ENCODE results near the gene LILRA5.

Gene LILRA5

GRCh38 chr19:54343868-54344267 is 30.9 kb upstream of the LILRA5 start:
- H3K27ac ChIP-seq (ENCODE audit: low read depth, low read length): no peak overlapping the region
- H3K9ac ChIP-seq (ENCODE audit: low read length): no peak overlapping the region
- H3K9me3 ChIP-seq (ENCODE audit: low read length): no peaks in the 10 kb centered on the region
- H3K36me3 ChIP-seq (ENCODE audit: insufficient read depth, low read length): no peaks in the 10 kb centered on the region
- no peaks in the 10 kb centered on the region for H3K4me1 ChIP-seq (ENCODE audit: insufficient read depth, low read length)
- H3K27me3 ChIP-seq (ENCODE audit: control insufficient read depth in 1 of 2, insufficient read depth in 2 of 2, low read length in 2 of 2): no peaks in the 10 kb centered on the region
- no peak overlapping the region for H3K4me3 ChIP-seq (ENCODE audit: low read depth in 1 of 2, low read length in 2 of 2)

DNA sequence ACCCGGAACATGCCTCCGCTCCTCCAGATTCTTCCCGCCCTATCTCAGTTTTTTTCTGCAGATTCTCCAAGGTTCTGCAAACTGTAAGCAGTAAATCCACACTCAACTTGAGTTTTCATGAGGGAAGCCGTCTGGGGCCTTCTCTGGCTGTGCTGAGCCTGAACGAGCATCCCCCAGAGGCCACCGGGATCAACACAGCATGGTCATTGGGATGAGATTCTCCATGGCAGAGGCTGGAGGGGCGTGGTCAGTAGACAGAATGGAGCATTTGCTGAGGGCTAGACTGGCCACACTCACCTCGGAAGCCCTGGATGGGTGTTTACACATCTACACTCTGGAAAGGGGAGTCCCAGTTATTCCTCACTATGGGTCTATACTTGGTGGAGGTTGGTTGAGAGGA is 28.3 kb upstream of the LILRA5 start:
- Histone ChIP-seq H3K4me3 (ENCODE audit: low read depth in 1 of 2, low read length in 2 of 2) (no peak overlapping the region), H3K9me3 (ENCODE audit: low read length) (no peaks in the 10 kb centered on the region), H3K9ac (ENCODE audit: low read length) (no peak overlapping the region), H3K27me3 (ENCODE audit: control insufficient read depth in 1 of 2, insufficient read depth in 2 of 2, low read length in 2 of 2) (no peaks in the 10 kb centered on the region), H3K36me3 (ENCODE audit: insufficient read depth, low read length) (no peaks in the 10 kb centered on the region), H3K4me1 (ENCODE audit: insufficient read depth, low read length) (no peaks in the 10 kb centered on the region), H3K27ac (ENCODE audit: low read depth, low read length) (no peak overlapping the region)

DNA sequence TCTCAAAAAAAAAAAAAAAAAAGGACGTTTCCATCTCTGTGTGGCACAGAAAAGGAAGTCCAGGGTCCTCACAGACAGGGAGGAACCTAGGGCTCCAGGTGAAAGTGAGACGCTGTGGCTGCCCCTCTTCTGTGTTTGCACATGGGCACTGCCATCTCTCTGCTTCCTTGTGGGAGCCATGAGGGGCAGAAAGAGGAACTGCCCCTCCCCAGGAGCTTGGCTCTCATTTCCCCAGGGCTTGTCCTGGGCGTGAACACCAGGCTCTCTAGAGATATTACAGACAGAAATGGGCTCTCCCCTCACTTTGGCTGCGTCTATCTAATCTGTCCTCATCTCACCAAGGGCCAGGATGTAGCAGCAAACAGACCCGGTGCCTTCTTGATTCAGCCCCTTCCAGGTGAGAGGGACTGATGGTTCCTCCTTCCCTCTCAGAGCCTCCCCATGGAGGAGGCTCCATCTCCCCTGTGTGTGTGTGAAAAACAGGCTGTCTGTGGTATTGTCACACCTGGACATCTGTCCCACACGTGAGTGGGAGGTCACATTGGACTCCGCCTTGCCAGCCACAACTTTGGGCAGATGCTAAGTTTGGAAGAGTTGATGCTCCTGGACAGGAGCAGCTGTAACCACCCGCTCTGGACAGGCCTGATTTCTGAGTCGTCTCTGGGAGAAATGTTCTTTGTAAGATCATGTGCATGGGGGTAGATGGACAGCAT is 26.8 kb upstream of the LILRA5 start:
- no peaks in the 10 kb centered on the region for H3K9me3 ChIP-seq (ENCODE audit: low read length)
- no peak overlapping the region for H3K4me3 ChIP-seq (ENCODE audit: low read depth in 1 of 2, low read length in 2 of 2)
- H3K4me1 ChIP-seq (ENCODE audit: insufficient read depth, low read length): no peaks in the 10 kb centered on the region
- H3K27me3 ChIP-seq (ENCODE audit: control insufficient read depth in 1 of 2, insufficient read depth in 2 of 2, low read length in 2 of 2): no peaks in the 10 kb centered on the region
- H3K36me3 ChIP-seq (ENCODE audit: insufficient read depth, low read length): no peaks in the 10 kb centered on the region
- H3K27ac ChIP-seq (ENCODE audit: low read depth, low read length): no peak overlapping the region
- H3K9ac ChIP-seq (ENCODE audit: low read length): no peak overlapping the region

DNA sequence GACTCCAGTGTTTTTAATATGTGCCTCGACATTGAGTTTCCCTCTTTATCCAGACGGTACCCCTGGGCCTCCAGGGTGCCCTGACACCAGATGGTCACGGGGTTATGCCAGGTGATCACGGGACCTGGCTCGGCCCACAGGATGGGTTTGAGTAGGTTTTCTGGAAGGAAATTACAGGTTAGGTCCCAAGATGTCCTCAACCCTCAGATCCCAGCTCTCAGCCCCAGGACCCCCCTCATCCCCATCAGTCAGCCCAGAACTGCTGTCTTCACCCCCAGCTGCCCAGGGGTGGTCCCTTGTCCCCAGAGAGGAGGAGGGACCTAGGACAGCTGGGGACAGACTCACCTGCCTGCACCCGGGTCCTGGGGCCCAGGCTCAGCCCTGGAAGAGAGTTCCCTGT is 25.6 kb upstream of the LILRA5 start:
- Histone ChIP-seq H3K9ac (ENCODE audit: low read length) (no peak overlapping the region), H3K27ac (ENCODE audit: low read depth, low read length) (no peak overlapping the region), H3K4me3 (ENCODE audit: low read depth in 1 of 2, low read length in 2 of 2) (no peak overlapping the region), H3K4me1 (ENCODE audit: insufficient read depth, low read length) (no peaks in the 10 kb centered on the region), H3K9me3 (ENCODE audit: low read length) (no peaks in the 10 kb centered on the region), H3K36me3 (ENCODE audit: insufficient read depth, low read length) (no peaks in the 10 kb centered on the region), H3K27me3 (ENCODE audit: control insufficient read depth in 1 of 2, insufficient read depth in 2 of 2, low read length in 2 of 2) (no peaks in the 10 kb centered on the region)

DNA sequence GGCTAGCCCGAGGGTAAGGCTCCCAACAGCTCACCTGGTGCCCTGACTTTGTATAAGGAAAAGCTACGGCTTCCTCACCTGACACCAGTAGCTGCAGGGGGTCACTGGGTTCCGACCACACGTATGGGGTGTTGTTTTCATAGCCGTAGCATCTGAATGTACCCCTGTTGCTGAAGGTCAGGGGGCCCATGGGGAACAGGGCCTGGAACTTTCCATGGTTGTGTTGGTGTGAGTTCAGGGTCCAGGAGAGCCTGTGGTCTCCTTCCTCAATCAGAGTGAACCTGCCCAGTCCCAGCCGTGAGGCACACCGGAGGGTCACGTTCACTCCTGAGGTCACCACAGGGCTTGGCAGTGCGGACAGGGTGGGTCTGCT is 24.9 kb upstream of the LILRA5 start:
- Histone ChIP-seq H3K36me3 (ENCODE audit: insufficient read depth, low read length) (no peaks in the 10 kb centered on the region), H3K9me3 (ENCODE audit: low read length) (no peaks in the 10 kb centered on the region), H3K4me3 (ENCODE audit: low read depth in 1 of 2, low read length in 2 of 2) (no peak overlapping the region), H3K27ac (ENCODE audit: low read depth, low read length) (no peak overlapping the region), H3K9ac (ENCODE audit: low read length) (no peak overlapping the region), H3K4me1 (ENCODE audit: insufficient read depth, low read length) (no peaks in the 10 kb centered on the region), H3K27me3 (ENCODE audit: control insufficient read depth in 1 of 2, insufficient read depth in 2 of 2, low read length in 2 of 2) (no peaks in the 10 kb centered on the region)

- no peak overlapping the region for H3K9ac ChIP-seq (ENCODE audit: low read length)
Measured at GRCh38 chr19:54336893-54337857, 24.2 kb upstream of the LILRA5 start.

DNA sequence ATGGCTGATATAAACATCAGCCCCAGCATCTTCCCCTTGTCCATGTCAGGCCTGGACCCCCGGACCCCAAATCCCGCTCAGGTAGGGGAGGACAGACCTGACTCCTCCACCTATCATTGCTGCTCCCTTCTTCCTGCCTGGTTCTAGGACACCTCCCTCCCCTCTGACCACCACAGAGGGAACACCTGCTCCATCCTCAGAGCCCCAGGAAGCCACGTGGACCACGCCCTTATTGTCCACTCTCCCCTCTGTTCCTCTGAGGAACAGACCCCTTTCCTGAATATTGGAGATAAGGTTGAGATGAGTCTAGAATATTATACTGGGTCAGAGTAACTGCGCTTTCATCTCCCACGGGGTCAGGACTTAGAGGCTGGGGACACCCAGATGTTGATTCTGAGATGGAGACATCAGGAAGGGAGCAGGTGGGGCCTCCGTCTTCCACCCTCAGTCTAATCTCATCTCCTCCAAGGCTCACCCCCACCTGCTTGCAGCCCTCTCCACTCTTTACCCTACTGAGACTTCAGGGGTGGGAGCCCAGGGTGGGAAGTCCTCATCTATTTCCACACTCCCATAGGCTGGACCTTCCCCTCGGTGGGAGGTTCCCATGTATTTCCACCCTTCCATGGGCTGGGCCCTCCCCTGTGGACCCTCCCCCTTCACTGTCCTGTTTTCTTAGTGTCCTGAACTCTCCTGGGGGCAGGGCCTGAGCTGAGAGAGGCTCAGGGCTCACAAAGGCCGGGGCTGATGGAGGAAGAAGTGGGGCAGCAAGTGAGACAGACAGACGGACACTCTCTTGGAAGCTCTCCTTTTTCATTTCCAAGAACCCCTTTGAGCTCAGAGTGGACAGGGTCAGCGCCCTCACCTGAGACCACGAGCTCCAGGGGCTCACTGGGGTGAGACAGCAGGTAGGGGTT is 23.3 kb upstream of the LILRA5 start:
- Histone ChIP-seq H3K9ac (ENCODE audit: low read length) (no peak overlapping the region), H3K36me3 (ENCODE audit: insufficient read depth, low read length) (no peaks in the 10 kb centered on the region), H3K27ac (ENCODE audit: low read depth, low read length) (no peak overlapping the region), H3K4me1 (ENCODE audit: insufficient read depth, low read length) (no peaks in the 10 kb centered on the region), H3K4me3 (ENCODE audit: low read depth in 1 of 2, low read length in 2 of 2) (no peak overlapping the region), H3K9me3 (ENCODE audit: low read length) (no peaks in the 10 kb centered on the region), H3K27me3 (ENCODE audit: control insufficient read depth in 1 of 2, insufficient read depth in 2 of 2, low read length in 2 of 2) (no peaks in the 10 kb centered on the region)

More at GRCh38 chr19:54336893-54337857, 24.2 kb upstream of the LILRA5 start:
- H3K27me3 ChIP-seq (ENCODE audit: control insufficient read depth in 1 of 2, insufficient read depth in 2 of 2, low read length in 2 of 2): no peaks in the 10 kb centered on the region
- H3K4me3 ChIP-seq (ENCODE audit: low read depth in 1 of 2, low read length in 2 of 2): no peak overlapping the region
- H3K36me3 ChIP-seq (ENCODE audit: insufficient read depth, low read length): no peaks in the 10 kb centered on the region
- H3K4me1 ChIP-seq (ENCODE audit: insufficient read depth, low read length): no peaks in the 10 kb centered on the region
- H3K9me3 ChIP-seq (ENCODE audit: low read length): no peaks in the 10 kb centered on the region
- no peak overlapping the region for H3K27ac ChIP-seq (ENCODE audit: low read depth, low read length)

- no peaks in the 10 kb centered on the region for H3K9me3 ChIP-seq (ENCODE audit: low read length)
- no peak overlapping the region for H3K9ac ChIP-seq (ENCODE audit: low read length)
- H3K4me1 ChIP-seq (ENCODE audit: insufficient read depth, low read length): no peaks in the 10 kb centered on the region
- H3K36me3 ChIP-seq (ENCODE audit: insufficient read depth, low read length): no peaks in the 10 kb centered on the region
- no peaks in the 10 kb centered on the region for H3K27me3 ChIP-seq (ENCODE audit: control insufficient read depth in 1 of 2, insufficient read depth in 2 of 2, low read length in 2 of 2)
- no peak overlapping the region for H3K27ac ChIP-seq (ENCODE audit: low read depth, low read length)
- no peak overlapping the region for H3K4me3 ChIP-seq (ENCODE audit: low read depth in 1 of 2, low read length in 2 of 2)
Measured at GRCh38 chr19:54335164-54335563, 22.2 kb upstream of the LILRA5 start.

DNA sequence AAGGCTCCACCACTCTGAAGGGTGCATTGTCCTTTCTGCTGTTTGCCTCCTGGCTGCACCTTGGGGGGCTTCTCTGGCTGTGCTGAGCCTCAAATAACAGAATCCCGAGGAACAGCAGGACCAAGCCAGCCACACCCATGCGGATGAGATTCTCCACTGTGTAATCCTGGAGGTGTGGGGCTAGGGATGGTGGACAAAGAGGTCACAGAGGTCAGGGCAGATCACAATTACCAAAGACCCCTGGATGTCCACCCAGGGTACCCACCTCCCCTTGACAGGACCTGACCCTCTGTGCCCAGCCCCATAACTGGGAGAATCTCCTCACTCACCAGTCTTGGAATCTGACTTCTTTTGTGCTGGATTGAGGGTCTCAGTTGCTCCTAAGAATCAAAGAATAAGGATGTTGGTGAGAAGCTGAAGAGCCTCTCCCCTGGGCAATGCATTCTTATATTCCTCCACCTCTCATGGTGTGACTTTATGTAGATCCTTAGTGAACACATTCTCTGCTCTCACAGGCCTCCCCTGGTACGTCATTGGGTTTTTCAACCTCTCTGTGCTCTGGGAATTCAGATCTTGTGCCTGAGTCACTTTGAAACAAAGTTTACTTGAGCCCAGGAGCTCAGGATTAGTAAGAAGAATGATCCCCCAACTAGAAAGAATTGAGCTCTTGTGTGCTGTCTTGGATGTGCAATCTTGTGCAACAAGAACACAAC is 20.8 kb upstream of the LILRA5 start:
- Histone ChIP-seq H3K27ac (ENCODE audit: low read depth, low read length) (no peak overlapping the region), H3K27me3 (ENCODE audit: control insufficient read depth in 1 of 2, insufficient read depth in 2 of 2, low read length in 2 of 2) (no peaks in the 10 kb centered on the region), H3K9me3 (ENCODE audit: low read length) (no peaks in the 10 kb centered on the region)

DNA sequence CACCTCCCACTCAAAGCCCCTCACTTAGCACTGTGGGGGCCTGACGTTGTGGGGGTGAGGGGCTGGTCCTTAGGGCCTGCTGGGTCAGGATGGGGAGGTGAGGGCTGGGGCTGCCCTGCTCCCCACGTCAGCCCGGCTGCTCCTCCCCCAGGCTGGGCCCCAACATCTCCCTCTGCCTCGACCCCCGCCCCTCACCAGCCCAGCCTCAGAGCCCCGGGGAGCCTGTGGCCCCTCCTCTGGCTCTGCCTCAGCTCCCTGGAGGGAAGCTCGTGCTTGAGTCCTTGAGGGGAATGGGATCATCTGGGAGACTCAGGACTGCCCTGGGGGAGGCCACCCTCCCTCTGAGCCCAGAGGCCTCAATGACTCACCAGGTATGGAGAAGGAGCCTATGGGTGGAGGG is 19.2 kb upstream of the LILRA5 start:
- no peaks in the 10 kb centered on the region for H3K27me3 ChIP-seq (ENCODE audit: control insufficient read depth in 1 of 2, insufficient read depth in 2 of 2, low read length in 2 of 2)
- H3K4me3 ChIP-seq (ENCODE audit: low read depth in 1 of 2, low read length in 2 of 2): no peak overlapping the region
- H3K9ac ChIP-seq (ENCODE audit: low read length): no peak overlapping the region
- no peaks in the 10 kb centered on the region for H3K9me3 ChIP-seq (ENCODE audit: low read length)
- no peak overlapping the region for H3K27ac ChIP-seq (ENCODE audit: low read depth, low read length)
- H3K4me1 ChIP-seq (ENCODE audit: insufficient read depth, low read length): no peaks in the 10 kb centered on the region
- no peaks in the 10 kb centered on the region for H3K36me3 ChIP-seq (ENCODE audit: insufficient read depth, low read length)

More for the DNA sequence above, 20.8 kb upstream of the LILRA5 start:
- no peaks in the 10 kb centered on the region for H3K36me3 ChIP-seq (ENCODE audit: insufficient read depth, low read length)
- H3K9ac ChIP-seq (ENCODE audit: low read length): no peak overlapping the region
- H3K4me3 ChIP-seq (ENCODE audit: low read depth in 1 of 2, low read length in 2 of 2): no peak overlapping the region
- no peaks in the 10 kb centered on the region for H3K4me1 ChIP-seq (ENCODE audit: insufficient read depth, low read length)

All from muscle layer of colon (tissue), 2 donors.